HG03575 (cell line): ENCODE results near the gene CACNA2D3.

Experiments
- ATAC-seq: cut with Tn5 transposase; IDR thresholded peaks from one replicate; pipeline ENCODE4 v1.9.1; 2021; ENCODE audit not compliant: unreplicated experiment, insufficient number of reproducible peaks, low FRiP score; ENCODE audit errors: extremely low read depth

CACNA2D3 gene

GRCh38 chr3:54303517-54304375, 181.4 kb downstream of the CACNA2D3 start:
- ATAC-seq = no peak

- no peak for ATAC-seq
These were observed 182.5 kb downstream of the CACNA2D3 start for GRCh38 chr3:54304877-54305276.

- no peak for ATAC-seq
These were observed 183.2 kb downstream of the CACNA2D3 start for GRCh38 chr3:54305409-54306099.

- ATAC-seq = no peak
These were observed 185.3 kb downstream of the CACNA2D3 start for GRCh38 chr3:54307566-54308180.

GRCh38 chr3:54309601-54310000, 187.2 kb downstream of the CACNA2D3 start:
- no peak for ATAC-seq

- no peak for ATAC-seq
These were observed 188.9 kb downstream of the CACNA2D3 start for GRCh38 chr3:54311211-54311747.

GRCh38 chr3:54312156-54312899, 190.0 kb downstream of the CACNA2D3 start:
- ATAC-seq = no peak

GRCh38 chr3:54313418-54313817, 191.1 kb downstream of the CACNA2D3 start:
- ATAC-seq = no peak

GRCh38 chr3:54321520-54321919, 199.2 kb downstream of the CACNA2D3 start:
- no peak for ATAC-seq

GRCh38 chr3:54322354-54322753, 200.0 kb downstream of the CACNA2D3 start:
- no peak for ATAC-seq

- ATAC-seq = no peak
These were observed 201.8 kb downstream of the CACNA2D3 start for GRCh38 chr3:54324103-54324502.

GRCh38 chr3:54326951-54327350, 204.6 kb downstream of the CACNA2D3 start:
- ATAC-seq = no peak

GRCh38 chr3:54331341-54331740, 209.0 kb downstream of the CACNA2D3 start:
- no peak for ATAC-seq

- ATAC-seq = no peak
These were observed 215.5 kb downstream of the CACNA2D3 start for GRCh38 chr3:54337846-54338245.

GRCh38 chr3:54339608-54340007, 217.3 kb downstream of the CACNA2D3 start:
- ATAC-seq = no peak

- ATAC-seq = no peak
These were observed 219.5 kb downstream of the CACNA2D3 start for GRCh38 chr3:54341811-54342210.

- ATAC-seq = no peak
These were observed 220.3 kb downstream of the CACNA2D3 start for GRCh38 chr3:54342676-54343075.

GRCh38 chr3:54343495-54343894, 221.1 kb downstream of the CACNA2D3 start:
- no peak for ATAC-seq

GRCh38 chr3:54344601-54345231, 222.4 kb downstream of the CACNA2D3 start:
- no peak for ATAC-seq
